HG02973 (cell line): ENCODE results near the gene FERMT3.

Experiments used
- ATAC-seq: cut with Tn5 transposase; IDR thresholded peaks from one replicate; pipeline ENCODE4 v1.9.1; 2021; ENCODE audit warnings: moderate library complexity; ENCODE audit not compliant: unreplicated experiment

Gene FERMT3

GRCh38 chr11:64219354-64219684 is 12.8 kb downstream of the FERMT3 start:
- no peak for ATAC-seq

- no peak for ATAC-seq
Measured at GRCh38 chr11:64219755-64220154, 13.2 kb downstream of the FERMT3 start.

GRCh38 chr11:64220271-64220670 is 13.8 kb downstream of the FERMT3 start:
- no peak for ATAC-seq

GRCh38 chr11:64220798-64221197 is 14.3 kb downstream of the FERMT3 start:
- ATAC-seq = no peak

- ATAC-seq = no peak
Measured at GRCh38 chr11:64222651-64223000, 16.1 kb downstream of the FERMT3 start.

GRCh38 chr11:64223001-64223651 is 16.6 kb downstream of the FERMT3 start:
- no peak for ATAC-seq

GRCh38 chr11:64224151-64224890 is 17.8 kb downstream of the FERMT3 start:
- no peak for ATAC-seq

GRCh38 chr11:64224891-64225607 is 18.5 kb downstream of the FERMT3 start:
- ATAC-seq = no peak

- peak; percentile 33 for ATAC-seq
Measured at GRCh38 chr11:64225608-64226506, 19.3 kb downstream of the FERMT3 start, which contains the start of the genes NUDT22 and TRPT1. Gene NUDT22 (plus strand): TSS chr11:64226274. CDS start chr11:64226653, 379 bp downstream. Gene TRPT1 (minus strand): TSS chr11:64226186. CDS start chr11:64225860, 326 bp downstream.

- no peak for ATAC-seq
Measured at GRCh38 chr11:64226507-64227051, 20.1 kb downstream of the FERMT3 start.

- no peak for ATAC-seq
Measured at GRCh38 chr11:64227405-64227956, 21.0 kb downstream of the FERMT3 start.

- ATAC-seq = no peak
Measured at GRCh38 chr11:64229090-64229743, 22.7 kb downstream of the FERMT3 start.

GRCh38 chr11:64229744-64230170 is 23.2 kb downstream of the FERMT3 start:
- ATAC-seq = no peak

- ATAC-seq = peak; percentile 35
Measured at GRCh38 chr11:64230171-64230984, 23.9 kb downstream of the FERMT3 start, which contains the start of gene DNAJC4. Gene DNAJC4 (plus strand): TSS chr11:64230548. CDS start chr11:64230855, 307 bp downstream.

GRCh38 chr11:64230985-64231365 is 24.5 kb downstream of the FERMT3 start:
- ATAC-seq = no peak

GRCh38 chr11:64231546-64231945 is 25.0 kb downstream of the FERMT3 start:
- ATAC-seq = no peak

GRCh38 chr11:64232182-64232966 is 25.9 kb downstream of the FERMT3 start:
- no peak for ATAC-seq

- ATAC-seq = no peak
Measured at GRCh38 chr11:64232967-64233315, 26.4 kb downstream of the FERMT3 start.
